ENCODE data around the gene USP6.
"Not testable (repeated sequence)": the region's sequence is repeated elsewhere in the genome, so short reads cannot be mapped to it uniquely, and the experiment has no call there.

The USP6 gene

GRCh38 chr17:5200360-5200759, 84.5 kb downstream of the USP6 start:
- DNase-seq, result no peak

- DNase-seq, result no peak
Observed at GRCh38 chr17:5201011-5201410, 85.2 kb downstream of the USP6 start.

GRCh38 chr17:5203178-5203907, 87.5 kb downstream of the USP6 start:
- no peak for DNase-seq

- DNase-seq, result no peak
Observed at GRCh38 chr17:5203908-5204294, 88.1 kb downstream of the USP6 start.

- DNase-seq, result no peak
Observed at GRCh38 chr17:5209396-5209795, 93.6 kb downstream of the USP6 start.

GRCh38 chr17:5210091-5210490, 94.3 kb downstream of the USP6 start:
- no peak for DNase-seq

- no peak for DNase-seq
Observed at GRCh38 chr17:5210614-5211252, 94.9 kb downstream of the USP6 start.

GRCh38 chr17:5211458-5211857, 95.6 kb downstream of the USP6 start:
- DNase-seq, result no peak

- DNase-seq, result not testable (repeated sequence)
Observed at GRCh38 chr17:5217562-5217961, 101.7 kb downstream of the USP6 start.

GRCh38 chr17:5219536-5219935, 103.7 kb downstream of the USP6 start:
- DNase-seq, result no peak

GRCh38 chr17:5220074-5220473, 104.2 kb downstream of the USP6 start:
- no peak for DNase-seq

- not testable (repeated sequence) for DNase-seq
Observed at GRCh38 chr17:5221912-5222311, 106.1 kb downstream of the USP6 start.

All from activated CD4-positive, alpha-beta T cell treated with anti-CD3 and anti-CD28 coated beads, Interleukin-2, amount 50 U/mL, for 48 hours (primary cell).